22Rv1 (cell line): ENCODE measurements around the gene BLCAP.

Experiments used
- CTCF ChIP-seq: fragments of 450-650 bp; IDR thresholded peaks from 2 replicates; pipeline ENCODE4 v1.5.1; 2017; ENCODE audit warnings: mild to moderate bottlenecking
- ZFX ChIP-seq: fragments of 450-650 bp; IDR thresholded peaks from 2 replicates; pipeline ENCODE4 v1.6.1; 2017; ENCODE audit warnings: antibody characterized with exemption, borderline replicate concordance

- TF ChIP-seq CTCF: no peak
- no peak for TF ChIP-seq ZFX
Measured at GRCh38 chr20:37479925-37480691, 47.6 kb downstream of the BLCAP start.
